ENCODE results near the gene PDE4D.

Gene PDE4D

GRCh38 chr5:59893429-59894227 is at the start of gene PDE4D:
TSS of gene PDE4D (minus strand) at chr5:59893726.
- no peak for DNase-seq (ENCODE audit: low read depth in 2 of 3, low spot score in 1 of 3)

- DNase-seq (ENCODE audit: low read depth in 2 of 3, low spot score in 1 of 3), result no peak
These were observed 44.1 kb upstream of the PDE4D start for GRCh38 chr5:59937633-59938032.

GRCh38 chr5:59923465-59923864 is 29.9 kb upstream of the PDE4D start:
- DNase-seq (ENCODE audit: low read depth in 2 of 3, low spot score in 1 of 3), result no peak

- no peak for DNase-seq (ENCODE audit: low read depth in 2 of 3, low spot score in 1 of 3)
These were observed 28.7 kb upstream of the PDE4D start for GRCh38 chr5:59922220-59922619.

- DNase-seq (ENCODE audit: low read depth in 2 of 3, low spot score in 1 of 3), result no peak
These were observed 28.3 kb upstream of the PDE4D start for GRCh38 chr5:59921816-59922215.

GRCh38 chr5:59919484-59919883 is 26.0 kb upstream of the PDE4D start:
- no peak for DNase-seq (ENCODE audit: low read depth in 2 of 3, low spot score in 1 of 3)

- DNase-seq (ENCODE audit: low read depth in 2 of 3, low spot score in 1 of 3), result no peak
These were observed 23.6 kb upstream of the PDE4D start for GRCh38 chr5:59917121-59917520.

- no peak for DNase-seq (ENCODE audit: low read depth in 2 of 3, low spot score in 1 of 3)
These were observed 11.7 kb upstream of the PDE4D start for GRCh38 chr5:59905188-59905587.

GRCh38 chr5:59897075-59897474 is 3.5 kb upstream of the PDE4D start:
- no peak for DNase-seq (ENCODE audit: low read depth in 2 of 3, low spot score in 1 of 3)

- no peak for DNase-seq (ENCODE audit: low read depth in 2 of 3, low spot score in 1 of 3)
These were observed 1.4 kb downstream of the PDE4D start for GRCh38 chr5:59891962-59892643.

GRCh38 chr5:59887274-59887673 is 6.3 kb downstream of the PDE4D start:
- DNase-seq (ENCODE audit: low read depth in 2 of 3, low spot score in 1 of 3), result no peak

GRCh38 chr5:59874675-59875074 is 18.9 kb downstream of the PDE4D start:
- DNase-seq (ENCODE audit: low read depth in 2 of 3, low spot score in 1 of 3), result no peak

GRCh38 chr5:59873113-59873512 is 20.4 kb downstream of the PDE4D start:
- DNase-seq (ENCODE audit: low read depth in 2 of 3, low spot score in 1 of 3), result no peak

GRCh38 chr5:59866661-59867060 is 26.9 kb downstream of the PDE4D start:
- no peak for DNase-seq (ENCODE audit: low read depth in 2 of 3, low spot score in 1 of 3)

GRCh38 chr5:59864718-59865117 is 28.8 kb downstream of the PDE4D start:
- DNase-seq (ENCODE audit: low read depth in 2 of 3, low spot score in 1 of 3), result no peak

GRCh38 chr5:59863777-59864176 is 29.7 kb downstream of the PDE4D start:
- DNase-seq (ENCODE audit: low read depth in 2 of 3, low spot score in 1 of 3), result no peak

- DNase-seq (ENCODE audit: low read depth in 2 of 3, low spot score in 1 of 3), result no peak
These were observed 37.2 kb downstream of the PDE4D start for GRCh38 chr5:59856358-59856757.

GRCh38 chr5:59850766-59851165 is 42.8 kb downstream of the PDE4D start:
- no peak for DNase-seq (ENCODE audit: low read depth in 2 of 3, low spot score in 1 of 3)

GRCh38 chr5:59847586-59847985 is 45.9 kb downstream of the PDE4D start:
- no peak for DNase-seq (ENCODE audit: low read depth in 2 of 3, low spot score in 1 of 3)

GRCh38 chr5:59845730-59846129 is 47.8 kb downstream of the PDE4D start:
- no peak for DNase-seq (ENCODE audit: low read depth in 2 of 3, low spot score in 1 of 3)

- no peak for DNase-seq (ENCODE audit: low read depth in 2 of 3, low spot score in 1 of 3)
These were observed 49.9 kb downstream of the PDE4D start for GRCh38 chr5:59843511-59844213.

GRCh38 chr5:59842999-59843398 is 50.5 kb downstream of the PDE4D start:
- no peak for DNase-seq (ENCODE audit: low read depth in 2 of 3, low spot score in 1 of 3)

Data from stimulated activated CD4-positive, alpha-beta T cell treated with anti-CD3 and anti-CD28 coated beads, Interleukin-12 subunit alpha, Interleukin-12 subunit beta, amount 100 ng/mL, for 48 hours (primary cell).